SJCRH30 (cell line): ENCODE measurements around the gene TMEM72. TPM values are rescaled to one million over a fixed set of nuclear protein-coding genes. Genes with fewer than 3 reads are reported as not detected.
"Not testable (repeated sequence)": the region's sequence is repeated elsewhere in the genome, so short reads cannot be mapped to it uniquely, and the experiment has no call there.

ENCODE experiments used
- DNase-seq, 2 experiments: peaks; one replicate each; pipeline ENCODE4 v3.0.0-alpha.2; 2015 to 2020
- H3K27ac ChIP-seq: fragments of 250-450 bp; sonication (Bioruptor Pico); 2 replicates; pipeline ENCODE4 v1.5.1; 2020; ENCODE audit warnings: mild to moderate bottlenecking, moderate library complexity
- H3K27me3 ChIP-seq: fragments of 250-450 bp; sonication (Bioruptor Pico); 2 replicates; pipeline ENCODE4 v1.5.1; 2020; ENCODE audit warnings: mild to moderate bottlenecking, moderate library complexity
- H3K36me3 ChIP-seq: fragments of 250-450 bp; sonication (Bioruptor Pico); 2 replicates; pipeline ENCODE4 v1.5.1; 2020; ENCODE audit warnings: mild to moderate bottlenecking, moderate library complexity
- H3K4me1 ChIP-seq: fragments of 250-450 bp; sonication (Bioruptor Pico); 2 replicates; pipeline ENCODE4 v1.5.1; 2020; ENCODE audit warnings: mild to moderate bottlenecking, moderate library complexity
- H3K4me3 ChIP-seq: fragments of 250-450 bp; sonication (Bioruptor Pico); 2 replicates; pipeline ENCODE4 v1.5.1; 2020; ENCODE audit warnings: mild to moderate bottlenecking, moderate library complexity
- H3K9me3 ChIP-seq: fragments of 250-450 bp; sonication (Bioruptor Pico); replicated peaks from 2 replicates; pipeline ENCODE4 v1.5.1; 2020; ENCODE audit warnings: mild to moderate bottlenecking, moderate library complexity
- total RNA-seq: library from RNA; depleted of rRNA; stranded (reverse); fragments of >200 nt; shearing (Covaris generic); gene quantifications from 2 replicates; pipeline ENCODE4 v1.2.3, GENCODE V29; 2014; rRNA removed

The TMEM72 gene
- total RNA-seq: 0.02 TPM in 1 of 2 replicates, not detected in the other

DNA sequence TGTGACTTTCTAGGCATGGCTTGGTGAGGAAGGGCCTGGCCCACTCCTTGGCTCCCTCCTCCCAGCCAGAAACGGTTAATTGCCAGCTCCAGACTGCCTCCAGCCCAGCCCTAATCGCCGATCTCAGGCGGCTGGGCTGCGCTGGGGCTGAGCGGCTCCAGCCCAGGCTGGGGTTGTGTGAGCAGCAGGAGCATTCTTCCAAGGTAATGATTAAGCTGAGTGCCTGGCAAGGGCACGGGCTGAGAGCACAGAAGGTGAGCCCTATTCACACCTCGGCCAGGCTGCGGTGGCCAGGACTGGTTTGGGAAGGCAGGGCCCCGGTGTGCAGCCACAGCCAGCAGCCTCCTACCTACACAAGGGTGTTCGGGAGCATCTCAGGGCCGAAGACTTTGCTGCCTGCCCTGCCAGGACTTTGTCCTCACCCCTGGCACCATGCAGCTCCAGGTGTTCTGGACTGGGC, at the start of gene TMEM72:
TSS of gene TMEM72 (plus strand) at position 257 of the 460 bp plus-strand sequence. CDS start at position 433, 176 bp downstream.
- no peaks in the 10 kb centered on the region for H3K9me3 ChIP-seq
- no peak for DNase-seq
- H3K27me3 ChIP-seq: no peaks in the 10 kb centered on the region
- H3K4me1 ChIP-seq: peaks cover 8% of the 10 kb centered on the region
- H3K36me3 ChIP-seq: no peaks in the 10 kb centered on the region
- no peak within 1 kb of the TSS for H3K27ac ChIP-seq
- no peak within 1 kb of the TSS for H3K4me3 ChIP-seq

DNA sequence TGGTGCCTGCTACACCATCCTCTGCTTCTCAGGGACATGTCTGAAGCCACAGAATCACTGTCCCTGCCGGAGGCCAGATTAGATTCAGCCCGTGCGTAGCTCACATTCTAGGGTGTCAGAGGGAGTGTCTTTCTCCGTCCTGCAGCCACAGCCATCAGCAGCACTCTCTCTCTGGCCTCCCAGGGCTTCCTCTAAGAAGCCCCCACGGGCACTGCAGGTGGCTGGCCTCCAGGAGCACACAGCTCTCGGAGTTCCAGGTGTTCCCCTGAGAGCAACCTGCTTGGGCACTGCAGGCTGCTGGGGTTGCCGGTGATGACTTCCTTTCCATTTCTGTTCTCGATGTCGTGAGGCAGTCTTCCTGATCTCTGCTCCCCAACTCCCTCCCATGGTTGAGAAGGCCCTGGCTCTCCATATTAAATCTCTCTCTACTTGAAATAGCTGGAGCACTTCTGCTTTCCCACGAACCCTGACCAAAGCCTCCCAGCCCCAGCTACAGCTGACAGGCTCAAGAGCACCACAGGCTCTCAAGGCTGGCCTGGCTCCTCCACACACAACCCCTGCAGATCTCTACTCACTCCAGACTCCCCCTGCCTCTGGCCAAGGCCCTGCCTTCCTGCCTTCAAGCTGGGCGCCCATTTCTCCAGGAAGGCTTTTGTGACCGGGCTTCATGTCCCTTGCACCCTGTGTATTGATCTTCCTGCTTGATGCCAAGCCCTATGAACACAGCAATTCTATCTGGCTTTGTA, 49.0 kb upstream of the TMEM72 start:
- no peak for DNase-seq
- H3K4me3 ChIP-seq: no peak overlapping the region
- H3K36me3 ChIP-seq: no peaks in the 10 kb centered on the region
- H3K9me3 ChIP-seq: no peaks in the 10 kb centered on the region
- H3K27ac ChIP-seq: no peak overlapping the region
- H3K4me1 ChIP-seq: no peaks in the 10 kb centered on the region
- H3K27me3 ChIP-seq: no peaks in the 10 kb centered on the region

DNA sequence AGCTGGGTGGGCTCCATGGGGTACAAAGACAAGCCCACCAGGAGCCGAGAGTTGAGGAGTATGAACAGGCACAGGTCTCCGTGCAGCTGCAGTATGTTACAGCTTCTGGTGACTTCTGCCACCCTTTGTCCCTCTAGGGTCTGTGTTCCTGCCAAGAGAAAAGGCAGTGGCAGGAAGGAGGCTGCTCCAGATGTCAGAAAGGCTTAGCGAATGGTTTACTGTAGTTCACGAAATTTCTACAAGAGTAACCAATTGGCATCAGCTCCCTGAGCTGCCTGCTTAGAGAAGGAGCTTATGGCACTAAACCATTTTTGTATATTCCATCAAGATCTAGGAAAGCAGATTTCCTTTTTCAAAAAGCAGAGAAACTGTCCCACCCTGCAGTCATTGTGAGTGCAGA, 48.2 kb upstream of the TMEM72 start:
- no peak for DNase-seq
- no peak overlapping the region for H3K27ac ChIP-seq
- H3K27me3 ChIP-seq: no peaks in the 10 kb centered on the region
- no peak overlapping the region for H3K4me3 ChIP-seq
- H3K9me3 ChIP-seq: no peaks in the 10 kb centered on the region
- H3K36me3 ChIP-seq: no peaks in the 10 kb centered on the region
- H3K4me1 ChIP-seq: no peaks in the 10 kb centered on the region

DNA sequence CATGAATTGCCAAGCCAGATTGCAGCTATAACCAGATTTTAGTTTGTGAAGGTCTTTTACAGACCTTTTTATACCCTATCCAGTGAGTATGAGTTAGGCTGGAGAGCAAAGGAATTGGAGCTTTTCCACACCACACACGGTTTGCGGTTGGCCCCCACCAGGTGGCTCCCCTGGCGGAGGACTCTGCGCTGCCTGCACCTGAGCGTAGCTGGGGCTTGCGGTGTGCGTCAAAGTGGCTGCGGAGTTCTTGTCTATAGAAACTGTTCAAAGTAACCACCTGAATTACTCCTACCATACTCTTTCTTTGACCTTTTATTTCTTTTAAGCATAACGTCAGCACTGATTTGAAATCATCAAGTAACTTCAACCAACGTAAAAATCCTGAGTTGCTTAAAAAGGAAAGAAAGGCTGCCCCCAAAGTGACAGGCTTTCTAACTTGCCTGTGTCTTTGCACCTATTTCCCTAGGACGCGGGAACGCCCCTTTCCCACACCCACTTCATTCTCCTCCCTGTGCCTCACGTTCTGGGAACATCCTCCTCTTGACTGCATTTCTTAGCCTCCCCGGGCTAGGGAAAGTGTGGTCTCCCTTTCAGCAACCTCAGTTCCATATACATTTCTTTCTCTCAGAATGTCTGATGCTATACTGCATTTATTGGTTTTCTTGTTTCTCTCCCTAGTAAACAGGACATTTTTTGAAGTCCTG, 47.6 kb upstream of the TMEM72 start:
- no peak overlapping the region for H3K4me3 ChIP-seq
- H3K4me1 ChIP-seq: no peaks in the 10 kb centered on the region
- no peaks in the 10 kb centered on the region for H3K9me3 ChIP-seq
- H3K27me3 ChIP-seq: no peaks in the 10 kb centered on the region
- no peak overlapping the region for H3K27ac ChIP-seq
- no peaks in the 10 kb centered on the region for H3K36me3 ChIP-seq
- no peak for DNase-seq

- Histone ChIP-seq H3K27me3 (no peaks in the 10 kb centered on the region), H3K9me3 (no peaks in the 10 kb centered on the region), H3K4me1 (no peaks in the 10 kb centered on the region), H3K27ac (no peak overlapping the region), H3K36me3 (no peaks in the 10 kb centered on the region), H3K4me3 (no peak overlapping the region)
- DNase-seq: no peak
These were observed 47.1 kb upstream of the TMEM72 start for GRCh38 chr10:44864051-44864450.

DNA sequence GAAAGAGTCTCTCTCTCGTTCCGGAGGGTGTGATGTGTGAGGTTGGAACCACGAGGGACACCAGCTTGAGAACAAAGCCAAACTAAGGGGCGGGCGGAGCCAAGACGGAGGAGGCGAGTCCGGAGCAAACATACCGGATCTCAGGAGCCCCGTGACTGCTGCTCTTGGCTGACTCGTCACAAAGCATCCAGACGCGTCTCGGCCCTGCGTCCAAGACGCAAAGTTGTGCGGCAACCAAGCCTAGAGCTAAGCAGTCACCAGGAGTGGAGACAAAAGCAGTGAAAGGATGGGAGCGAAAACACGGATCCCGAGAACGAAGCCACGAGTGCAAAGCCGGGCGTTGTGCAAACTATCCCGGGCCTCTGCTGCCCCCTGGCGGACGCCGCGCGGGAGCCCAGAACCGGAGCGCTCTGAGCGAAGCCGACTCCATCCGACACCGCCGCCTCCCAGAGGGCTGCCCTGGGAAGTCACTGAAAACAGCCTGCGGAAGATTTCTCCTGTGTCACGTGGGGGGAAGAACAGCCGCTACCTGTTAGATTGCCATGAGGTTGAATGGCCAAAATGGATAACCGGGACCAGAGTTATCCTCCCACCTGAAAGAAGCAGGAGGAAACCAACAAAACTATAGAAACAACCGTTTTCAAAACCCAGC, 46.4 kb upstream of the TMEM72 start:
- no peaks in the 10 kb centered on the region for H3K36me3 ChIP-seq
- DNase-seq: peak; percentile 56 to 74
- H3K4me1 ChIP-seq: no peaks in the 10 kb centered on the region
- peak overlapping the region; percentile 40 for H3K4me3 ChIP-seq
- H3K27me3 ChIP-seq: no peaks in the 10 kb centered on the region
- H3K9me3 ChIP-seq: no peaks in the 10 kb centered on the region
- no peak overlapping the region for H3K27ac ChIP-seq

DNA sequence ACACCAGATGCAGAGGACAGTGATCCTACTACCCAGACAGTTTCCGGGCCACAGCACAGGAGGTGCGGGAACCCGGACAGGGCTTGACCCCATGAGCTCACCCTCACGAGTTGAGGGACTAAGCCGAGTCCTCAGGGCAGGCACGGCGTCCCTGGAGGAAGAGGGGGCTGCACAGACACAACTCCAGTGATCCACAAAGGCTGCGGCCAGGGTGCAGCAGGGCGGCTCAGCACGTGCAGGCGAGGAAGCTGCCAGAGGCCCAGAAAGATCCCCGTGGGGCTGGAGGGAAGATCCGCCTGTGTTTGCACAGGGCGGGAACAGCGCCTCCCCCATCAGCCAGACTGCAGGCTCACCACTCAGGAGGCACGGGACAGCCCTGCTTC, 45.9 kb upstream of the TMEM72 start:
- H3K27me3 ChIP-seq: no peaks in the 10 kb centered on the region
- no peak for DNase-seq
- no peak overlapping the region for H3K4me3 ChIP-seq
- H3K27ac ChIP-seq: no peak overlapping the region
- H3K9me3 ChIP-seq: no peaks in the 10 kb centered on the region
- H3K36me3 ChIP-seq: no peaks in the 10 kb centered on the region
- H3K4me1 ChIP-seq: no peaks in the 10 kb centered on the region

- H3K4me3 ChIP-seq, H3K27me3 ChIP-seq, H3K9me3 ChIP-seq, H3K4me1 ChIP-seq, DNase-seq, H3K27ac ChIP-seq, H3K36me3 ChIP-seq: not testable (repeated sequence)
These were observed 44.8 kb upstream of the TMEM72 start for GRCh38 chr10:44866367-44866766.

DNA sequence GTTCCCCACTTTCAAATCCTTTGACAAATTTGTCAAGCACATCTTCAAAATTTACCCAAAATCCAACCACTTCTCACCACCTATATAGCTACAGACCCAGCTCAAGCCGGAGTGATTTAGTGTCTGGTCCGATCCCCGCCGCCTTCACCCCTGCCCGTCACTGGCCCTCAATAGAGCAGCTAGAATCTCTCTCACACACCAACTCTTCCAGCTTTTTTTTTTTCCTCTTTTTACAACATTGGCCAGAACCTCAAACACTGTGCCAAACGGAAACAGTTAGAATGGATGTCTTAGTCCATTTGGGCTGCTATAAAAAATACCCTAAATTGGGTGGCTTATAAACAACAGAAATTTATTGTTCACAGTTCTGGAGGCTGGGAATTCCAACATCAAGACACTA, 41.1 kb upstream of the TMEM72 start:
- H3K27ac ChIP-seq: no peak overlapping the region
- no peak overlapping the region for H3K4me3 ChIP-seq
- no peaks in the 10 kb centered on the region for H3K27me3 ChIP-seq
- no peaks in the 10 kb centered on the region for H3K4me1 ChIP-seq
- H3K9me3 ChIP-seq: no peaks in the 10 kb centered on the region
- no peaks in the 10 kb centered on the region for H3K36me3 ChIP-seq
- no peak for DNase-seq

DNA sequence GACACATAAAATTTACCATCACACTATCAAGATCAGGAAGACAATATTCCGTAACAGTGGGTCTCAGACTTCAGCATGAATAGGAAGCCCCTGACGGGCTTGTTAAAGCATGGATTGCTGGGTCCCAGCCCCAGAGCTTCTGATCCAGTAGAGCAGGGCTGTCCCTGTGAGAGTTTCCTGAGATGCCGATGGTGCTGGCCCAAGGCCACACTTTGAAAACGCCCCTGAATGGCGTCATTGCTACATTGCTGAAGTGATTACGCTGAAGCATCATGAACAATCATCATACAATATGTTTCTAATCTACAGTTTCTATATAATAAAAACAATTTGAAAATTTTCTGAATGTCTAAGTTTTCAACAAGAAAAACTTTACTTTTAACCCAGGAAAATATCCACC, 38.0 kb upstream of the TMEM72 start:
- Histone ChIP-seq H3K36me3 (no peaks in the 10 kb centered on the region), H3K4me1 (no peaks in the 10 kb centered on the region)
- no peak for DNase-seq

DNA sequence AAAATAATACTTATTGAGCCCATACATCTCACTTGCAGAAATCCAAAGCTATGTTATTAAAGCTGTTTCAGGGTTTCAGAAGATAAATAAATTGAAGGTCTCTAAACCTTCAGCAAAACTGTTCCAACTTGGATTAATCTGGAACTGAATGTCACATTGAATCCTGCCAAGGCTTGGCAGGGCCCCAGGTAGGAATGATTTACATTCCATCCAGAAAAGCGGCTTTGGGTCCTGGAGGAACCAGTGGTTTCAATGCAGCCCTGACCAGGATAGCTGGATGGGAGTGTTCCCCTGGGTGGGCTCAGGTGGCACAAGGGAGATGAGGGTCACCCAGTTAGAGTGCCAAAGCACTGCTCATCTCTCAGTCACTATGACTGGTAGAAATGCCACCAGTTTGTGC, 37.0 kb upstream of the TMEM72 start:
- no peak for DNase-seq
- Histone ChIP-seq H3K9me3 (no peaks in the 10 kb centered on the region), H3K27me3 (no peaks in the 10 kb centered on the region), H3K27ac (no peak overlapping the region), H3K4me1 (no peaks in the 10 kb centered on the region), H3K4me3 (no peak overlapping the region), H3K36me3 (no peaks in the 10 kb centered on the region)

More for the DNA sequence above, 38.0 kb upstream of the TMEM72 start:
- Histone ChIP-seq H3K27ac (no peak overlapping the region), H3K27me3 (no peaks in the 10 kb centered on the region), H3K4me3 (no peak overlapping the region), H3K9me3 (no peaks in the 10 kb centered on the region)

DNA sequence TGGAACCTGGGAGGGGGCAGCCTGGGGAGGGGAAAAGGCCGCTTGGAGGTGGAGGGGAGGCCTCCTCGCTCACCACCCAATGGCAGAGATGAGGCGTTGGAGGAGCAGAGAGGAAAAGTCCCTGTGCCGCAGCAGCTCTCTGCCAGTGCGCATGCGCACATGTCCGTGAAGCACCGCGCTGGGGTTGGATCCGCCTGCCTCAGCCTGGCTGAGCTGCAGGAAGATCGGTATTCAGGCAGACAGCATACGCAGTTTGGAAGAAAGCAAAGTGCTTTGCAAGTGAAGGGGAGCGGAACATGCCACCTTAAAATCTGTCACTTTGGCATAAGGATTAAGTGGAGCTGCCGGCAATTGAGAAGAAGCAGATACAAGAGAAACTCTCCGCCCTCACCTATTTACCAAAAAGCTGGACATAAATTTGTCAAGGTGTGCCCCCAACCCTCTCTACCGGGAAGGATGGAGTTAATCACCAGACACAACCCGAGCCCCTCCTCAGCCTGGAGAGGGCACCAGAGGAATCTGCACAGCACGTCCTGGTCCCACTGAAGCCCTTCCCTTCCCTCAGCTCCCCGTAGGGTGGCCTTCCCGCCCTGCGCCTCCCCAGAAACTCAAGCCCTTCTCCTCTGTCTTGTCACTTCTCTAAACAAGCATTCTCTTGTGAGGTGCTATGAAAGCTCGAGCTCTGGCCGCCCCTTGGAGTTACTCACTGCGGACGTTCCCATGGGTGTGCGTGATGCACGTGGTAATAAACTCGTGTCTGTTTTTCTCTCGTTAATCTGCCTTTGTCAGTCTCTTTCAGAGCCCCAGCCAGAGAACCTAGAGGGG, 32.2 kb upstream of the TMEM72 start:
- Histone ChIP-seq H3K4me3 (peak overlapping the region; percentile 45), H3K27ac (no peak overlapping the region), H3K27me3 (no peaks in the 10 kb centered on the region), H3K4me1 (no peaks in the 10 kb centered on the region), H3K36me3 (no peaks in the 10 kb centered on the region), H3K9me3 (no peaks in the 10 kb centered on the region)
- peak; percentile 66 to 79 for DNase-seq

- peak overlapping the region; percentile 45 for H3K4me3 ChIP-seq
- H3K36me3 ChIP-seq: no peaks in the 10 kb centered on the region
- no peak overlapping the region for H3K27ac ChIP-seq
- H3K4me1 ChIP-seq: no peaks in the 10 kb centered on the region
- no peaks in the 10 kb centered on the region for H3K9me3 ChIP-seq
- no peaks in the 10 kb centered on the region for H3K27me3 ChIP-seq
- DNase-seq: peak in 1 of 2 experiments; percentile 22
These were observed 31.6 kb upstream of the TMEM72 start for GRCh38 chr10:44879531-44879899.

GRCh38 chr10:44880090-44880715, 30.9 kb upstream of the TMEM72 start:
- Histone ChIP-seq H3K4me1 (no peaks in the 10 kb centered on the region), H3K27me3 (no peaks in the 10 kb centered on the region), H3K27ac (no peak overlapping the region), H3K4me3 (no peak overlapping the region), H3K36me3 (no peaks in the 10 kb centered on the region), H3K9me3 (no peaks in the 10 kb centered on the region)
- no peak for DNase-seq
